ENCODE results near the gene GABPB1. TPM values are rescaled to one million over a fixed set of nuclear protein-coding genes. Genes with fewer than 3 reads are reported as not detected.

The GABPB1 gene
- total and polyA plus RNA-seq, 2 of the 13 experiments (the other 11 are each of a cell fraction or from before 2014, with no cell fraction given): 17.5 to 39.5 TPM

GRCh38 chr15:50248994-50249582 lies 105.9 kb downstream of the GABPB1 start:
- peaks cover 54% of the 10 kb centered on the region for H3K4me1 ChIP-seq (ENCODE audit: insufficient read depth, low read length)
- CTCF ChIA-PET (ENCODE audit: low intra/inter-chr PET ratio, low total read pairs): no interaction called here
- no peak overlapping the region for H3K27ac ChIP-seq (ENCODE audit: extremely low read length, insufficient read depth, low read length)
- no peaks in the 10 kb centered on the region for H4K20me1 ChIP-seq (ENCODE audit: insufficient read depth, low read length)
- WGBS (ENCODE audit: low lambda C conversion rate): 36% methylated on average over 4 of the region's 4 CpGs
- no peaks in the 10 kb centered on the region for H3K27me3 ChIP-seq (ENCODE audit: control insufficient read depth in 1 of 2, insufficient read depth in 2 of 2, low read length in 2 of 2)
- BruUV-seq (replicated peaks): no TSS peak
- no peaks in the 10 kb centered on the region for H3K9me3 ChIP-seq (ENCODE audit: low read length)
- ATAC-seq: no peak
- no peak for TF ChIP-seq ZNF235 (CRISPR knock-in tag; IDR thresholded peaks at IDR 0.05; ENCODE audit: borderline replicate concordance)
- TF ChIP-seq ZNF234 (CRISPR knock-in tag; conservative IDR thresholded peaks at IDR 0.05): no peak
- TF ChIP-seq RAD51 (IDR thresholded peaks at IDR 0.05; ENCODE audit: borderline replicate concordance): peak; percentile 23; the same call in 1 of the 2 replicates
- intact Hi-C loops (cut with micrococcal nuclease; ENCODE audit: unreplicated experiment): no loop called here
- in situ Hi-C loops (cut with HindIII; ENCODE audit: extremely low pct_ligation_motif_present, low pct_unique_long_range_greater_than_20kb): no loop called here
- POLR2A ChIA-PET: no interaction called here
- no peaks in the 10 kb centered on the region for H3K36me3 ChIP-seq (replicated peaks in 1 of 2; ENCODE audit: control insufficient read depth in 1 of 2, insufficient read depth in 2 of 2, low read length in 2 of 2)
- no peak overlapping the region for H3K9ac ChIP-seq (ENCODE audit: insufficient read depth, low read depth, low read length)
- FAIRE-seq: peak; percentile 15
- H3K79me2 ChIP-seq (ENCODE audit: insufficient read depth, low read length): no peaks in the 10 kb centered on the region
- DNase-seq (ENCODE audit: low spot score): no peak
- H3K4me2 ChIP-seq (ENCODE audit: low read depth, low read length): 0 out of 2 replicates have a peak overlapping the region, but pooled peaks have one; percentile 4
- H2AFZ ChIP-seq (ENCODE audit: low read length): no peak overlapping the region
- H3K4me3 ChIP-seq (replicated peaks in 1 of 3; ENCODE audit: insufficient read depth in 1 of 3, low read depth in 2 of 3, low read length in 3 of 3): no peak overlapping the region

- H3K27ac ChIP-seq (ENCODE audit: extremely low read length, insufficient read depth, low read length): no peak overlapping the region
- no peaks in the 10 kb centered on the region for H4K20me1 ChIP-seq (ENCODE audit: insufficient read depth, low read length)
- H2AFZ ChIP-seq (ENCODE audit: low read length): peak overlapping the region; percentile 57
- ChIA-PET CTCF (ENCODE audit: low intra/inter-chr PET ratio, low total read pairs) (no interaction called here), POLR2A (no interaction called here)
- intact Hi-C loops (cut with micrococcal nuclease; ENCODE audit: unreplicated experiment) (no loop called here), in situ Hi-C loops (cut with HindIII; ENCODE audit: extremely low pct_ligation_motif_present, low pct_unique_long_range_greater_than_20kb) (no loop called here)
- no peaks in the 10 kb centered on the region for H3K36me3 ChIP-seq (replicated peaks in 1 of 2; ENCODE audit: control insufficient read depth in 1 of 2, insufficient read depth in 2 of 2, low read length in 2 of 2)
- TF ChIP-seq, protein P1, sequence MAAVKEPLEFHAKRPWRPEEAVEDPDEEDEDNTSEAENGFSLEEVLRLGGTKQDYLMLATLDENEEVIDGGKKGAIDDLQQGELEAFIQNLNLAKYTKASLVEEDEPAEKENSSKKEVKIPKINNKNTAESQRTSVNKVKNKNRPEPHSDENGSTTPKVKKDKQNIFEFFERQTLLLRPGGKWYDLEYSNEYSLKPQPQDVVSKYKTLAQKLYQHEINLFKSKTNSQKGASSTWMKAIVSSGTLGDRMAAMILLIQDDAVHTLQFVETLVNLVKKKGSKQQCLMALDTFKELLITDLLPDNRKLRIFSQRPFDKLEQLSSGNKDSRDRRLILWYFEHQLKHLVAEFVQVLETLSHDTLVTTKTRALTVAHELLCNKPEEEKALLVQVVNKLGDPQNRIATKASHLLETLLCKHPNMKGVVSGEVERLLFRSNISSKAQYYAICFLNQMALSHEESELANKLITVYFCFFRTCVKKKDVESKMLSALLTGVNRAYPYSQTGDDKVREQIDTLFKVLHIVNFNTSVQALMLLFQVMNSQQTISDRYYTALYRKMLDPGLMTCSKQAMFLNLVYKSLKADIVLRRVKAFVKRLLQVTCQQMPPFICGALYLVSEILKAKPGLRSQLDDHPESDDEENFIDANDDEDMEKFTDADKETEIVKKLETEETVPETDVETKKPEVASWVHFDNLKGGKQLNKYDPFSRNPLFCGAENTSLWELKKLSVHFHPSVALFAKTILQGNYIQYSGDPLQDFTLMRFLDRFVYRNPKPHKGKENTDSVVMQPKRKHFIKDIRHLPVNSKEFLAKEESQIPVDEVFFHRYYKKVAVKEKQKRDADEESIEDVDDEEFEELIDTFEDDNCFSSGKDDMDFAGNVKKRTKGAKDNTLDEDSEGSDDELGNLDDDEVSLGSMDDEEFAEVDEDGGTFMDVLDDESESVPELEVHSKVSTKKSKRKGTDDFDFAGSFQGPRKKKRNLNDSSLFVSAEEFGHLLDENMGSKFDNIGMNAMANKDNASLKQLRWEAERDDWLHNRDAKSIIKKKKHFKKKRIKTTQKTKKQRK (IDR thresholded peaks at IDR 0.05; ENCODE audit: low read length): no peak
- no peaks in the 10 kb centered on the region for H3K9me3 ChIP-seq (ENCODE audit: low read length)
- ATAC-seq (peak; percentile 41), FAIRE-seq (no peak), DNase-seq (ENCODE audit: low spot score) (no peak)
- peaks cover 64% of the 10 kb centered on the region for H3K4me1 ChIP-seq (ENCODE audit: insufficient read depth, low read length)
- H3K9ac ChIP-seq (ENCODE audit: insufficient read depth, low read depth, low read length): no peak overlapping the region
- WGBS (ENCODE audit: low lambda C conversion rate): 81% methylated on average over 10 of the region's 14 CpGs
- H3K79me2 ChIP-seq (ENCODE audit: insufficient read depth, low read length): no peaks in the 10 kb centered on the region
- no peaks in the 10 kb centered on the region for H3K27me3 ChIP-seq (ENCODE audit: control insufficient read depth in 1 of 2, insufficient read depth in 2 of 2, low read length in 2 of 2)
- peak overlapping the region in 1 of 3 experiments; percentile 1; a peak in 1 of 6 replicates for H3K4me3 ChIP-seq (replicated peaks in 1 of 3; ENCODE audit: insufficient read depth in 1 of 3, low read depth in 2 of 3, low read length in 3 of 3)
- BruUV-seq (replicated peaks): no TSS peak
- H3K4me2 ChIP-seq (ENCODE audit: low read depth, low read length): peak overlapping the region; percentile 41; the same call in 1 of the 2 replicates
These were observed 107.0 kb downstream of the GABPB1 start for GRCh38 chr15:50247819-50248655.

Measured in HepG2 (cell line).